Smooth muscle cell (in vitro differentiated cells): ENCODE results near the gene SVOPL. TPM values are rescaled to one million over a fixed set of nuclear protein-coding genes. Genes with fewer than 3 reads are reported as not detected.

Experiments used
- DNase-seq: peaks from one replicate; lab custom pipeline; 2025; ENCODE audit not compliant: unreplicated experiment; lab: John Stamatoyannopoulos, UW
- H2AFZ ChIP-seq: fragments of 200-600 bp; sonication (generic); 2 replicates; pipeline ENCODE4 v1.6.0; 2016; ENCODE audit warnings: antibody characterized with exemption, low read depth, mild to moderate bottlenecking
- H3F3A ChIP-seq: fragments of 200-600 bp; sonication (generic); 2 replicates; pipeline ENCODE4 v1.6.0; 2017; ENCODE audit warnings: antibody characterized with exemption, low read depth
- H3K27ac ChIP-seq: fragments of 200-600 bp; sonication (generic); 2 replicates; pipeline ENCODE4 v1.5.1; 2016; ENCODE audit warnings: low read depth, mild to moderate bottlenecking
- H3K27me3 ChIP-seq: fragments of 200-600 bp; sonication (generic); 2 replicates; pipeline ENCODE4 v1.6.1; 2016; ENCODE audit warnings: low read depth, mild to moderate bottlenecking
- H3K36me3 ChIP-seq: fragments of 200-600 bp; sonication (generic); 2 replicates; pipeline ENCODE4 v1.5.1; 2016; ENCODE audit warnings: low read depth
- H3K4me1 ChIP-seq: fragments of 200-600 bp; sonication (generic); 2 replicates; pipeline ENCODE4 v1.5.1; 2016; ENCODE audit warnings: low read depth
- H3K4me2 ChIP-seq: fragments of 200-600 bp; sonication (generic); 2 replicates; pipeline ENCODE4 v1.6.0; 2016; ENCODE audit warnings: mild to moderate bottlenecking
- H3K4me3 ChIP-seq: fragments of 200-600 bp; sonication (generic); 2 replicates; pipeline ENCODE4 v1.5.1; 2016; ENCODE audit warnings: mild to moderate bottlenecking
- H3K79me2 ChIP-seq: fragments of 200-600 bp; sonication (generic); 2 replicates; pipeline ENCODE4 v1.6.0; 2016; ENCODE audit warnings: low read depth, mild to moderate bottlenecking
- H3K9ac ChIP-seq: fragments of 200-600 bp; sonication (generic); 2 replicates; pipeline ENCODE4 v1.6.0; 2016; ENCODE audit warnings: low read depth
- H3K9me3 ChIP-seq: fragments of 200-600 bp; sonication (generic); replicated peaks from 2 replicates; pipeline ENCODE4 v1.5.1; 2016; ENCODE audit warnings: low read depth
- H4K20me1 ChIP-seq: fragments of 200-600 bp; sonication (generic); 2 replicates; pipeline ENCODE4 v1.6.0; 2016; ENCODE audit warnings: low read depth
- CTCF ChIP-seq: fragments of 200-600 bp; sonication (generic); IDR thresholded peaks from 2 replicates; pipeline ENCODE4 v1.5.1; 2017; ENCODE audit warnings: borderline replicate concordance, mild to moderate bottlenecking, antibody characterized with exemption; ENCODE audit not compliant: insufficient read depth, poor library complexity, severe bottlenecking
- WGBS: methylation state at CpG from one replicate; pipeline ENCODE4 v1.1.7; 2016; ENCODE audit warnings: low lambda C conversion rate; 5-methylcytosine and 5-hydroxymethylcytosine counted together
- polyA plus RNA-seq: library from polyadenylated mRNA; unstranded; fragments of >200 nt; fragmentation: Nextera tagmentation; extraction: Ambion mirVana; gene quantifications from 2 replicates; pipeline ENCODE4 v1.2.1, GENCODE V29; 2016
- total RNA-seq: library from RNA; depleted of rRNA; stranded (reverse); fragments of >200 nt; gene quantifications from 2 replicates; pipeline ENCODE4 v1.2.3, GENCODE V29; 2014

SVOPL gene
- total and polyA plus RNA-seq, 2 experiments from 2014 or later: not detected

DNA sequence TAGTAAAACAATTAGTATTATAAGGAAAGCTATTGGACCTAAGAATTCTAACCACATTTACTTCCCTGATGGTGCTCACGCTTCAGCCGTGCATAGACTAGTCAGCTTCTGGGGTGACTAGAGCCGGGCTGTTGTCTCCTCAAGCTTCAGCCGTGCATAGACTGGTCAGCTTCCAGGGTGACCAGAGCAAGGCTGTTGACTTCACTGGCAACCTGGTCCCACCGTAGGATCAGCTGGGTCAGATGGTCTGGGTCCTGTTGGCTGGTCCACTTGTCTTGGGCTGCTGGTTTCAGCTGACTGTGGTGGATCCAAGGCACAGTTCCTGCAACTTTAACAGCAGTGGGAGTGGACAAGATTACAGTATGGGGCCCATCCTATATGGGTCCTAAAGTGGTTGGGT is 141.7 kb downstream of the SVOPL start:
- no peak for TF ChIP-seq CTCF

DNA sequence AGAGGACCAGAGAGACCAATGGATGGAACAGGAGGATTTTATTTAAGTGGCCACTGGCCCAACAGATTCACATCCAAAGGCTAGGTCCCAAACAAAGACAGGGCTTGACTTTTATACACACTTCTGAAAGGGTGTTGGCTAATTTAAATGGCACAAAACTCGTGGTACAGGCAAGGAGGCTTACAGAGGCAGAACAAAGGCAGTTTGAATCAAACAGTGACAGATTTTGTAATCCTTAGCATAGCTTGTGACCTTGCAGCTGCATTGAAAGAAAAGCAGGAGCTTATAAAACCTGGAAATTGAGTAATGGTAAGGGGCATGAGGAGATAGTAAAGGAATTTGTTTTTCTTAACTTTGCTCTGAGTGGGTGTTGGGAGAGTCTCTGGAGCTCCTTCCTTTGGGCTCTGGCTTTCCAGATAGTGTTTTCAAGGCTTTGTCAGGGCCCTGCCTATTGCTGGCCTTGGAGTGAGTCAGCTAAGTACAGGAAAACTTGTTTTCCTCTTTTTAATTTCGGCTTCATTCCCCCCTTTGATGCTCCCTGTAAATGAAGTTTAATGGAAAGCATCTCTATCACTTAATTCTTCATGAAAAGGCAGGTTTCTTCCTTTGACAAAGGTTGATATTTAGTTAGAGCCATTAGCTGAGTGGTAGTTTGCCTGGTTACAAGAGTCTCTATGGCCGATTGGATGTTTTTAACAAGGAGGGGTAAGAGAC is 144.2 kb downstream of the SVOPL start:
- TF ChIP-seq CTCF: no peak
- Histone ChIP-seq H3K27ac (no peak overlapping the region), H3K4me2 (no peak overlapping the region), H3K36me3 (peaks cover 92% of the 10 kb centered on the region), H3K9me3 (peaks cover 63% of the 10 kb centered on the region), H3K79me2 (peaks cover 4% of the 10 kb centered on the region), H4K20me1 (no peaks in the 10 kb centered on the region), H3K27me3 (no peaks in the 10 kb centered on the region), H3K9ac (no peak overlapping the region), H3K4me1 (no peaks in the 10 kb centered on the region), H3K4me3 (peak overlapping the region; percentile 6), H3F3A (no peaks in the 10 kb centered on the region), H2AFZ (no peak overlapping the region)
- WGBS: 99% methylated on average over 3 of the region's 3 CpGs
- no peak for DNase-seq

More for the DNA sequence above, 141.7 kb downstream of the SVOPL start:
- Histone ChIP-seq H3K9ac (no peak overlapping the region), H3K4me3 (no peak overlapping the region), H3K36me3 (peaks cover 86% of the 10 kb centered on the region), H3K27me3 (no peaks in the 10 kb centered on the region), H4K20me1 (no peaks in the 10 kb centered on the region), H3F3A (peaks cover 9% of the 10 kb centered on the region), H3K4me1 (no peaks in the 10 kb centered on the region), H3K27ac (no peak overlapping the region), H3K9me3 (peaks cover 39% of the 10 kb centered on the region), H3K79me2 (peaks cover 4% of the 10 kb centered on the region), H3K4me2 (no peak overlapping the region), H2AFZ (no peak overlapping the region)
- WGBS: 100% methylated on average over 5 of the region's 5 CpGs
- DNase-seq: no peak

- Histone ChIP-seq H3F3A (no peaks in the 10 kb centered on the region), H3K9me3 (peaks cover 66% of the 10 kb centered on the region), H3K9ac (no peak overlapping the region), H4K20me1 (no peaks in the 10 kb centered on the region), H3K27ac (no peak overlapping the region), H3K27me3 (no peaks in the 10 kb centered on the region), H2AFZ (no peak overlapping the region), H3K79me2 (peaks cover 4% of the 10 kb centered on the region), H3K36me3 (peaks cover 91% of the 10 kb centered on the region), H3K4me1 (no peaks in the 10 kb centered on the region), H3K4me2 (no peak overlapping the region), H3K4me3 (peak overlapping the region; percentile 6)
- TF ChIP-seq CTCF: no peak
- DNase-seq: no peak
- 100% methylated on average over 4 of the region's 4 CpGs for WGBS
These were observed 145.5 kb downstream of the SVOPL start for GRCh38 chr7:138555684-138556083.

- no peak overlapping the region for H2AFZ ChIP-seq
- no peaks in the 10 kb centered on the region for H3K27me3 ChIP-seq
- no peaks in the 10 kb centered on the region for H3F3A ChIP-seq
- DNase-seq: no peak
- no peak overlapping the region for H3K27ac ChIP-seq
- H3K4me2 ChIP-seq: no peak overlapping the region
- H3K4me1 ChIP-seq: no peaks in the 10 kb centered on the region
- no peak for TF ChIP-seq CTCF
- no peak overlapping the region for H3K4me3 ChIP-seq
- H3K36me3 ChIP-seq: peaks cover 84% of the 10 kb centered on the region
- H4K20me1 ChIP-seq: no peaks in the 10 kb centered on the region
- WGBS: 96% methylated on average over 4 of the region's 4 CpGs
- H3K9ac ChIP-seq: no peak overlapping the region
- H3K9me3 ChIP-seq: peaks cover 66% of the 10 kb centered on the region
- H3K79me2 ChIP-seq: peaks cover 4% of the 10 kb centered on the region
These were observed 146.5 kb downstream of the SVOPL start for GRCh38 chr7:138554674-138555073.
